ENCODE data around the gene INTS14. TPM values are rescaled to one million over a fixed set of nuclear protein-coding genes. Genes with fewer than 3 reads are reported as not detected.

Gene INTS14
- total RNA-seq (2021; ENCODE audit: unreplicated experiment), result 41.2 TPM
- 30.4 TPM for polyA plus RNA-seq (2012; ENCODE audit: insufficient read length)
- percentile 80 among the genes with signal in this experiment for Bru-seq, nascent RNA
- percentile 76 among the genes with signal in this experiment for BruChase-seq, experiment 1, labeled RNA remaining after a 2-hour chase
- BruChase-seq, experiment 2, labeled RNA remaining after a 6-hour chase, result percentile 84 among the genes with signal in this experiment
- long read RNA-seq, transcript INTS14-217 (12 exons, 2,615 nt), result major isoform, 32 of 102 reads
- long read RNA-seq, transcript INTS14-201 (12 exons, 2,393 nt), result major isoform, 32 of 102 reads
- long read RNA-seq, partial matches to known transcripts, result 7 of 102 reads
- long read RNA-seq, other reads (novel, unspliced or antisense), result 25 of 102 reads

GRCh38 chr15:65610871-65611718, at the start of gene INTS14:
Gene INTS14 (minus strand): TSS chr15:65611131. CDS start chr15:65607380, 3,751 bp downstream.
- BruUV-seq (replicated peaks), result no TSS peak

More at GRCh38 chr15:65610871-65611718, at the start of gene INTS14:
- intact Hi-C loops (cut with micrococcal nuclease; ENCODE audit: unreplicated experiment) (no loop called here), in situ Hi-C loops (cut with HindIII; ENCODE audit: low pct_unique_long_range_greater_than_20kb, low sequenced_read_pairs) (no loop called here)
- peak; percentile 100 for ATAC-seq
- Histone ChIP-seq H3K36me3 (ENCODE audit: control insufficient read depth, insufficient read depth, low read length) (no peaks in the 10 kb centered on the region; the same call in 1 of the 2 replicates), H3K27ac (ENCODE audit: low read length) (peak within 1 kb of the TSS; percentile 95), H3K27me3 (ENCODE audit: control insufficient read depth, insufficient read depth, low read length) (no peaks in the 10 kb centered on the region), H3K4me1 (ENCODE audit: control insufficient read depth, insufficient read depth, low read length) (peaks cover 20% of the 10 kb centered on the region), H3K9me3 (ENCODE audit: control insufficient read depth, insufficient read depth, low read depth, low read length) (no peaks in the 10 kb centered on the region), H3K4me3 (ENCODE audit: low read depth in 2 of 2, low read length in 2 of 2) (peak within 1 kb of the TSS; percentile 72 to 87)
- CTCF ChIA-PET, result interaction anchor here (1.0 kb wide), 1 partner anchor 259 kb away, joined by 5 read pairs; no protein-coding TSS in a partner anchor
- POLR2A ChIA-PET, result interaction anchor here (0.6 to 0.7 kb wide), 4 partner anchors 17 to 262 kb away, joined by 3 to 7 read pairs (median 5); no protein-coding TSS in a partner anchor
- peak; percentile 46; the same call in 1 of the 2 replicates for TF ChIP-seq TCF7L2 (IDR thresholded peaks at IDR 0.05; ENCODE audit: low read depth, low read length)
- TF ChIP-seq POLR2AphosphoS5 (IDR thresholded peaks at IDR 0.05; ENCODE audit: low read depth, low read length), result peak; percentile 97
- peak; percentile 93; the same call in 1 of the 2 replicates for TF ChIP-seq SIN3A (IDR thresholded peaks at IDR 0.05; ENCODE audit: borderline replicate concordance, insufficient read depth, low read depth, low read length)
- TF ChIP-seq CTCF (IDR thresholded peaks at IDR 0.05), result peak; percentile 88
- peak; percentile 12 to 63; a peak in 1 of 4 replicates for TF ChIP-seq REST (IDR thresholded peaks at IDR 0.05; ENCODE audit: insufficient read depth in 1 of 2, low read depth in 2 of 2, low read length in 1 of 2)
- DNase-seq (ENCODE audit: low read depth, low spot score), result peak; percentile 65

Measured in Panc1 (cell line).